ENCODE measurements around the gene ABI3.

Gene ABI3

DNA sequence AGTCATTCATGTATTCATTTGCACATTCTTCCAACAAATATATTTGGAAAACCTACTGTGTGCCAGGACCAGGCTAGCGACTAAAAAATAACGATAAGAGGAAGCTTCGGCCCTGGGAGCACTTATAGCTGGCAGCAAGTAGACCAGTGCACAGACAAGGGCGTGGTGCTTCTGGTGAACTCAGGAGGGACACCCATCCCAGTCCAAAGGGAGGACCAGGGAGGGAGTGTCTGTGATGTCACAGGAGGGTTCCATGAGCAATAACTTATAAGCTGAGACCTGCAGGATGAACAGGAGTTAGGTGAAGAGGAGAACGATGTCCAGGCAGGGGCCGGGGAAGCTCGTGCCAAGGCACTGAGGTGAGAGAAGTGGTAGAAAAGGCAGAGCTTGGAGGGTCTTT lies 37.4 kb downstream of the ABI3 start:
- no peaks in the 10 kb centered on the region for H3F3A ChIP-seq (ENCODE audit: insufficient read depth)
- no peak overlapping the region for H3K4me3 ChIP-seq (ENCODE audit: insufficient read depth, low read length, poor library complexity, severe bottlenecking)
- H3K36me3 ChIP-seq (ENCODE audit: low read length): no peaks in the 10 kb centered on the region
- H2AFZ ChIP-seq (ENCODE audit: low read depth, low read length, severe bottlenecking): no peak overlapping the region
- TF ChIP-seq CTCF (IDR thresholded peaks at IDR 0.05; ENCODE audit: insufficient read depth, low read length, poor library complexity, severe bottlenecking) (no peak), EZH2phosphoT487 (conservative IDR thresholded peaks at IDR 0.05; ENCODE audit: low read length) (no peak)
- no peak overlapping the region for H3K27ac ChIP-seq (ENCODE audit: low read depth, low read length)
- H3K9me3 ChIP-seq (ENCODE audit: insufficient read depth, low read length): no peaks in the 10 kb centered on the region
- H3K4me2 ChIP-seq (ENCODE audit: low read depth, low read length, poor library complexity, severe bottlenecking): no peak overlapping the region
- H3K9me2 ChIP-seq (replicated peaks; ENCODE audit: insufficient read depth, low read length): no peaks in the 10 kb centered on the region
- no peak overlapping the region for H3K9ac ChIP-seq (ENCODE audit: low read length)
- no peaks in the 10 kb centered on the region for H3K79me2 ChIP-seq (ENCODE audit: insufficient read depth, low read length)
- H4K20me1 ChIP-seq (ENCODE audit: low read depth, low read length): no peaks in the 10 kb centered on the region
- no peaks in the 10 kb centered on the region for H3K27me3 ChIP-seq (ENCODE audit: low read length)

DNA sequence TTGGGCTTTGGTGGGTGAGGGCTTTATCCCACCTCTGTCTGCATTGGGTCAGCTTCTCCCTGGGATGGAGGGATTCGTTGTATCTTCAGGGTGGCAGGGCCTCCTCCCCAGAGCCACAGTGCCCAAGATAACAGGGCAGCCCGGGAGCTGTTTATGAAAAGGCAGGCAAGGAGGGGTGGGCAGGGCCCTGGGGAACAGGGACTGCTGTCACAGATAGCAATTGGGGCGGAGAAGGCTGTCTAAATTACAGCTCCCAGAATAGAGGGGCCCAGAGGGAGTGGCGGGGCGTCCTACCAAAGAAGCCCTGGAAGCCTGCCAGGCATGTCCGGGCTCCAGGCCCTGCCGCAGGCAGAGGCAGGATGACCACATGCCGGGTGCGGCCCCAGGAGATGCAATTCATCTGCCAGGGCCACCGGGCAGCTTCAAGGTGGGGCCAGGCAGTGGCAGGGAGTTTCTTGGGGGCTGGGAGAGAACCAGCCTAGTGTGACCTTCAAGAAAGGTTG lies 38.8 kb downstream of the ABI3 start:
- Histone ChIP-seq H3K9me3 (ENCODE audit: insufficient read depth, low read length) (no peaks in the 10 kb centered on the region), H3K36me3 (ENCODE audit: low read length) (no peaks in the 10 kb centered on the region), H3K4me3 (ENCODE audit: insufficient read depth, low read length, poor library complexity, severe bottlenecking) (no peak overlapping the region), H3K27me3 (ENCODE audit: low read length) (no peaks in the 10 kb centered on the region), H3K27ac (ENCODE audit: low read depth, low read length) (no peak overlapping the region), H2AFZ (ENCODE audit: low read depth, low read length, severe bottlenecking) (no peak overlapping the region), H3F3A (ENCODE audit: insufficient read depth) (no peaks in the 10 kb centered on the region), H3K9me2 (replicated peaks; ENCODE audit: insufficient read depth, low read length) (no peaks in the 10 kb centered on the region), H4K20me1 (ENCODE audit: low read depth, low read length) (no peaks in the 10 kb centered on the region), H3K79me2 (ENCODE audit: insufficient read depth, low read length) (no peaks in the 10 kb centered on the region), H3K9ac (ENCODE audit: low read length) (no peak overlapping the region), H3K4me2 (ENCODE audit: low read depth, low read length, poor library complexity, severe bottlenecking) (no peak overlapping the region)
- TF ChIP-seq EZH2phosphoT487 (conservative IDR thresholded peaks at IDR 0.05; ENCODE audit: low read length): no peak
- no peak for TF ChIP-seq CTCF (IDR thresholded peaks at IDR 0.05; ENCODE audit: insufficient read depth, low read length, poor library complexity, severe bottlenecking)

DNA sequence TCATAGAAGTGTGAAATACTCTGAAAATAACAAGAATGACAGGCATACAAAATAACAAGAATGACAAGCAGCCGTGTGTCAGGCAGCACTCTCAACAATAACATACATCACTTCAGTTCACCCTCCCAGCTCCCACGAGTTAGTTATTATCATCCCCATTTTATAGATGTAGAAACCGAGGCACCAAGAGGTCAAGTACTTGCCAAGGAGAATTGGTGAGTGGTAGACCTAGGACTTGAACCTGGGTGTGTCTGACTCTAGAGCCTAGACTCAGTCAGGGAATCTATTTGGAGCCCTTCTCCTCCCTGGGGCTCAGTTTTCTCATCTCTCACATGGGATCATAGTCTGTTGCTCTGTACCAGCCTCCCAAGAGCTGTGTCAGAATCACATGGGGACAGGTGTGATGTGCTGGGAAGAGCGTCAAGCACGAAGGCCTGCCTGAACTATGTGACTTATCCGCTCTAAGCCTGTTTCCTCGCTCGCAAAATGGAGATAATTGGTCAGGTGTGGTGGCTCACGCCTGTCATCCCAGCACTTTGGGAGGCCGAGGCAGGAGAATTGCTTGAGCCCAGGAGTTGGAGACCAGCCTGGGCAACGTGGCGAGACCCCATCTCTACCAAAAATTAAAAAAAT lies 39.5 kb downstream of the ABI3 start:
- no peaks in the 10 kb centered on the region for H3F3A ChIP-seq (ENCODE audit: insufficient read depth)
- H3K79me2 ChIP-seq (ENCODE audit: insufficient read depth, low read length): no peaks in the 10 kb centered on the region
- no peak overlapping the region for H2AFZ ChIP-seq (ENCODE audit: low read depth, low read length, severe bottlenecking)
- no peaks in the 10 kb centered on the region for H3K9me2 ChIP-seq (replicated peaks; ENCODE audit: insufficient read depth, low read length)
- no peaks in the 10 kb centered on the region for H3K9me3 ChIP-seq (ENCODE audit: insufficient read depth, low read length)
- H4K20me1 ChIP-seq (ENCODE audit: low read depth, low read length): no peaks in the 10 kb centered on the region
- no peak overlapping the region for H3K4me3 ChIP-seq (ENCODE audit: insufficient read depth, low read length, poor library complexity, severe bottlenecking)
- H3K27me3 ChIP-seq (ENCODE audit: low read length): no peaks in the 10 kb centered on the region
- H3K36me3 ChIP-seq (ENCODE audit: low read length): no peaks in the 10 kb centered on the region
- no peak overlapping the region for H3K4me2 ChIP-seq (ENCODE audit: low read depth, low read length, poor library complexity, severe bottlenecking)
- H3K9ac ChIP-seq (ENCODE audit: low read length): no peak overlapping the region
- H3K27ac ChIP-seq (ENCODE audit: low read depth, low read length): no peak overlapping the region
- TF ChIP-seq EZH2phosphoT487 (conservative IDR thresholded peaks at IDR 0.05; ENCODE audit: low read length): no peak
- no peak for TF ChIP-seq CTCF (IDR thresholded peaks at IDR 0.05; ENCODE audit: insufficient read depth, low read length, poor library complexity, severe bottlenecking)

Measured in SU-DHL-6 (cell line).